GM19468 (cell line): ENCODE results near the gene DNAJC10.
"Not testable (repeated sequence)": the region's sequence is repeated elsewhere in the genome, so short reads cannot be mapped to it uniquely, and the experiment has no call there.

ENCODE experiments used
- ATAC-seq: cut with Tn5 transposase; IDR thresholded peaks from one replicate; pipeline ENCODE4 v1.9.1; 2021; ENCODE audit warnings: mild to moderate bottlenecking, moderate library complexity, moderate number of reproducible peaks; ENCODE audit not compliant: unreplicated experiment; ENCODE audit errors: extremely low read depth

The DNAJC10 gene

DNA sequence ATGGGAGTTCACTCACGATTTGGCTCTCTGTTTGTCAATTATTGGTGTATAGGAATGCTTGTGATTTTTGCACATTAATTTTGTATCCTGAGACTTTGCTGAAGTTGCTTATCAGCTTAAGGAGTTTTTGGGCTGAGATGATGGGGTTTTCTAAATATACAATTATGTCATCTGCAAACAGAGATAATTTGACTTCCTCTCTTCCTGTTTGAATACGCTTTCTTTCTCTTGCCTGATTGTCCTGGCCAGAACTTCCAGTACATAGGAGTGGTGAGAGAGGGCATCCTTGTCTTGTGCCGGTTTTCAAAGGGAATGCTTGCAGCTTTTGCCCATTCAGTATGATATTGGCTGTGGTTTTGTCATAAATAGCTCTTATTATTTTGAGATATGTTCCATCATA is 66.6 kb downstream of the DNAJC10 start:
- ATAC-seq, result not testable (repeated sequence)

DNA sequence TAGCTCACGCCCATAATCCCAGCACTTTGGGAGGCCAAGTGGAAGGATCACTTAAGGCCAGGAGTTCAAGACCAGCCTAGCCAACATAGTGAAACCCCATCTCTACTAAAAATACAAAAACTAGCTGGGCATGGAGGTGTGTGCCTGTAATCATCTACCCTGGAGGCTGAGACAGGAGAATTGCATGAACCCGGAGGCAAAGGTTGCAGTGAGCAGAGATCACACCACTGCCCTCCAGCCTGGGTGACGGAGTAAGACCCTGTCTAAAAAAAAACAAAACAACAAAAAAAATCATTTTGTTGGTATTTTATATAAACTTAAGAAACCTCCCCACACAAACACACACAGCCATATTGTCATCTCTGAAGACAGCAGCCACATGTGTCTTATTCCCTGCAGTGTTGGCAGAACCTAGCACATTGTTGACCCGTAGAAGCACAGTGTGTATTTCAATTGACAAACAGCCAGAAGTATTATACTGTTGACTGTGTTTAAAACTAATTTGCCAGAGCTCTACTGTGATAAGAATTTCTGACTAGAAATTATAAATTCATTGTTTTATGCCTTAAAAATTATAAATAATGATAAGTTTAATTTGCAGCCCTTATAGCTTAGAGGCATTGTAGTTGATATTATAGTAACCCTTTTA is 68.1 kb downstream of the DNAJC10 start:
- ATAC-seq, result no peak

DNA sequence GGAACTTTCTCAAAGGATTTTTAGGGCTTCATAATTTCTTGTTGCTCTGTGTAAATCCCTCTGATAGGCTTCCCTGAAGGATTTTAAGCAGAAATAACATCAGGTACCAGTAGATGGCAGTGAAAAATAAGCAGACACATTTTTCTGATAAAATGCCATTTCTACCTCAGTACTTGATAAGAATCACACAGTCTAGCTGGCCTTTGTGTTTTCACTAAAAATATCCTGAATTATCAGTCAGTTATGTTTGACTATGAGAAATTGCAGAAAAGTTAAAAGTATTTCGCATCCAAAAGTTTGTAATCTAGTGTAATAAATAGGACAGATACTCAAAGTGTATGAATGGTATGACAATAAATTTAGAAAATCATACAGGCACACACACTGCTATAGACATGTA is 68.7 kb downstream of the DNAJC10 start:
- no peak for ATAC-seq

DNA sequence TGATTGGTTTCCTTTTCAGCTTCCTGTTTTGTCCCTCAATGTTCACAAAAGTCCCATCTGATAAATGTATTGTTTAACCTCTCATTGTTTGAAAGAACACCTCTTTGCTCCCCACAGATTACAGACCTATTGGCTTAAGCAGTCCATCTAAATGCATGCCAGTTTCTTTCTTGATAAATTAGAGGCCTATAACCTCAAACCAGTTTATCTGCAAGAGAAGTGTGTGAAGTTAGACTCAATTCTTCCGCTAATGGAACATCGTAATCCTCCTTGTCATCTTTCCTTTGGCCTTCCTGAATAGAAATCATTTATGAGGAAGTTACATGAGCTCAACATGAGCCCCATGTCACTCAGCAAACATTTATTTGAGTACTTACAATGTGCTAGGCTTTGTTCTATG is 76.4 kb downstream of the DNAJC10 start:
- no peak for ATAC-seq

DNA sequence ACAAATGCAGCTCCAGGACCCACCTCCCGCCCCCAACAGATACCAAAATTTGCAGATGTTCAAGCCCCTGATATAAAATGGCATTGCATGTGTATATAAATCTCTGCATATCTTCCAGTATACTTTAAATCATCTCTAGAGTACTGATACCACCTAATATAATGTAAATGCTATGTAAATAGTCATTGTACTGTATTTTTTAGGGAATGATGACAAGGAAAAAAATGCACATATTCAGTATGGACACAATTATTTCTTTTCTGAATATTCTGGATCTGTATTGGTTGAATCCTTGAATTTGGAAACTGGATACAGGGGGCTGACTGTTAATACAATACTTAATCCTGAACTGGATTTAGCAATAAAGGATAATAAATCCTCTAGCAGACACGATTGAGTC is 82.7 kb downstream of the DNAJC10 start:
- ATAC-seq, result no peak

DNA sequence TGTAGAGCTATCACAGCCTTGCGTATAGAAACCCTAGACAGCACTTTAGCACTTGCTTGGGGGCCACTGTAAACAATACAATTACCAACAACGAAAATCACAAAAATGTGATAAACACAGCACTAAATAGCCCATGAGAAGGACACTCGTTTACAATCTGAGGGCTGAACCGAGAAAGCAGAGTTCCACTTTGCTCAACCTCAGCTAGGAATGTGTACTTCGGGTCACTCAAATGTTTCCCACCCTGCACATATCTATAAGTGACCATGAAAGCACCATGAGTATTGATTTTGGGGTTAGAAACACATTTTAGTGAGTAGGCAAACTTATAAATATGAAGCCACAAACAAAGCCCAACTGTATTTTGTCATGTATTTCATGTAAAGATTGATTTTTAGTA is 88.1 kb downstream of the DNAJC10 start:
- no peak for ATAC-seq

DNA sequence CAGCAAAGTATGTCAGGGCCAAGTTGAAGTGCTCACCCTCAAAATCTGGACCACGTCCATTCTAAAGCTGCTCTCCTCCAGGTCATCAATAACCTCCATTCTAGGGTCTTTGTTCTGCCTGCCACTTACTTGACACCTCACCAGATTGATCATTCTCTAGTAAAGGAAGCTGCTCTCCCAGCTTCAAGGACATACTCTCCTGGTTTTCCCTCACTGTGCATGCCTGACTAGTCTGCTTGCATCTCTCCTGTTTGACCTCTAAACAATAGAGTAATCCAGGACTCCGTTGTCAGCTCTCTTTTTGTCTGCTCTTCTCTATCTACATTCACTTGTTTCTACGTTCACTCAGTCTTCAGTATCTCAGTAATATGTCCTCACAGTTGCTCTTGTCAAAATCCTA is 91.3 kb downstream of the DNAJC10 start:
- no peak for ATAC-seq

DNA sequence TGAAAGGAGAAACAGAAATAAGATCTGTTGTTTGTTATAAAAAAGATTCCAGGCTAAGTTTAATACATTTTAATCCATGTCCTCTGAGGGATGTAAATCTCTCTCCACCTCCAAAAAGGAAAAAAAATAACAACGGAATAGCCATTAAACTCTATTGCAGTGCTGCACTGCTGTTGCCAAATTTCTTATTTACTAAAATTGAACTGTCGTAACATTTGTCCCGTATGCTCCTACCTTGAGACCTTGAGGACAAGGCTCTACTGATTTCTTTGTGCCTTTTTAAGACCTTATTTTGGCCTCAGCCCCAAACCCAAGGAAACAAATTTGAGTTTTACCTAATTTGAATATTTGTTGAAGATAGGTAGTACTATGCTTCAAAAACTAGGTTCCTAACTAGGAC is 94.0 kb downstream of the DNAJC10 start:
- no peak for ATAC-seq

DNA sequence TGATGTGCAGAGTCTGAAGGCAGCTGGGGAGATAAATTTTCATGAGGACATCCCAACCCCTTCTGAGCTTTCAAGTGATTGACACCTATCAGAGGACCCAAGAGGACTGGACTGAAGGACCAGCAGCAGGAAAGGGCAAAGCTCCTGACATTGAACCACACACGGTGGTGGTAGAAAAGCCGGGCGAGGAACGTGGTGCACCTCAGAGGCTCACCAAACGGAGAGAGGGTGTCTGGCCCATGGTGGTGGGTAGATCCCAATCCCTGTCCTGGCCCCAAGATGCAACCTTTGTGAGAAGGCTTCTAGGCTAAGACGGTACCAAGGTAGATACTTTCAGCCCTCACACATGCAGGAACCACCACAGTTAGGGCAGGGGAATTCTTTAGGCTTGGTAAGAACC is 98.3 kb downstream of the DNAJC10 start:
- no peak for ATAC-seq

DNA sequence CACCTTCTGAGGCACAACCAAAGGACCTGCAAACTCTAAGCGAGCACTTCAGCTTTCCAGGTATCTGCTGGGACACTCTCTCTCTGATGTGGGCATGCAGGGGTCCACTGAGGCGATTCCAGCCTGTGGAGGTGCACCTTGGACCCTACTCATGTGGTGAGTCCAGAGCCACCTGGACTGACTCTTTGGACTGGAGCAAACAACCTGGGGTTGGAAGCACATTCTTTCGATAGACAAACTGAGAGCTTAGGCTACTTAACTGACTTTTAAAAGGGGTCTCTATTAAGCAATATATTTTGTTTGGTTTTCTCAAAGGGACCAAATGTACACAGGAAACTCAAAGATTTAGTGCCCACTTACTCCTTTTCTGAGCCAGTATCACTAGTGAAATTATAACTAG is 98.7 kb downstream of the DNAJC10 start:
- ATAC-seq, result no peak

DNA sequence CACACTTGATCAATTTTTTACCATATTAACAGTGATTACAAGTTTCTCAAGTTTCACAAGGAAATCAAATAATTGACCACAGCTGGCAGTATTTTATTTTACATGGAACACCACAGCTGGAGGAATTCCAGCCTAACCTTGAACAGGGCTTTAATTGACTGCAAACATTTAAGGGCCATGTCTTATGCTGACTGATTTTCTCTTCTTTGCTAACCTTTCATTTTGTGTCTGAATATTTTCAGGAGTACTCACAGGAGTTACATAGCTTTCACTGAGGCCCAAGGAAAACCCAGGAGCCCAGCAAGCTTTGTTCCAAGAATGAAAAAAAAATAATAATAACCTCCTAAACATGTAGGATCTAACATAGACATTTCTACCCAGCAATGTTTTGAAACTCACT is 100.8 kb downstream of the DNAJC10 start:
- ATAC-seq, result no peak

DNA sequence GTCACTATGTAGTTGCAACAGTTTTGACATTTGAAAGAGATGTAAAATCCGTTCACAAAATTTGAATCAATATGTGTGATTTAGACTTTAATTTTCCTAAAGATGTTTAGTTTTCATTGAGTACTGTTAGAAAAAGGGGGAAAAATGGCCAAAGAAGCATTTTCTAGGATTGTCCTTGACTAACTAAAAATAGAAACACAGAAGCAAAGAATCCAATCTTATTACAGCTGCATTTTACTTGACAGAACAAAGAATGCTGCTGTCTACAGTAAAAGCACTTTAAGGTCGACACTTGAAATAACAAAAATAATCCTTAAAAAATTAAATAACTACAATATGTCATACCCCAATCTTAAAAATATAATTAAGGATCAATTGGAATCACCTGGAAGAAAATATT is 101.5 kb downstream of the DNAJC10 start:
- ATAC-seq, result no peak

DNA sequence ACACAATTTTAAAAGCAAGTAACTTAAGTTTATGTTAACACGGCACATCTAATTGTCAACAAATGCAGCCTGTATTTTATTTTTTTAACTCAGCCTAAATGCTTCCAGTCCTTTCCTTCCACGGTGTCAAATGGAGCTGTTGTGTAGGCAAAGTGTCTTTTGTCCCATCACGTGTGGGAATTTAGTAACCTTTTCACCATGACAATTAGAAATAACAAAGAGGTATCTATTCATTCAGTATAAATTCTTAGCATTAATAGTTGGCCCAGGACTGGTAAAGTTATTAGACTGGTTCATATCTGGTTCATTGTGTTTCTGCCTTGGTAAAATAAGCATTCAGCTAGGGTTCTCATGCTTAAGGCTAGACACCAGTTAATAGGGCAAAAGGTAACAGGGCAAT is 102.4 kb downstream of the DNAJC10 start:
- no peak for ATAC-seq

DNA sequence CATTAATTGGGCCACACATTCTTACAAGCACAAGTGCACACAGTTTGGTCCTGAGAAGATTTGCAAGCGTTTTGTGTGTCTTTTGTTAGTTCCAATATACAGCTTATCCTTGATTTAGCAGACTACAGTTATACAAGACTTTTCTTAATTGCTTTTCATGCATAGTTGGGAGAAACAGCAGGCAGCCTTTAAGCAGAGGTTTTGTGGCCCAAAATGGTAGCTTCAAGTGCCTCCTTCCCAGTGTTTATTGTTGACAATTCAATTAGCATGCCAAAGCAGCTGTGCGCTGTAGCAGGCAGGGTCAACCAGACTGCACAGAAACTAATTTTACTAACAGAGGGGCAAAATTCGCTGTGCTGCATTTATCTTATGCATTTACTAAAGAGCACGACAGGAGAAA is 102.9 kb downstream of the DNAJC10 start:
- no peak for ATAC-seq

DNA sequence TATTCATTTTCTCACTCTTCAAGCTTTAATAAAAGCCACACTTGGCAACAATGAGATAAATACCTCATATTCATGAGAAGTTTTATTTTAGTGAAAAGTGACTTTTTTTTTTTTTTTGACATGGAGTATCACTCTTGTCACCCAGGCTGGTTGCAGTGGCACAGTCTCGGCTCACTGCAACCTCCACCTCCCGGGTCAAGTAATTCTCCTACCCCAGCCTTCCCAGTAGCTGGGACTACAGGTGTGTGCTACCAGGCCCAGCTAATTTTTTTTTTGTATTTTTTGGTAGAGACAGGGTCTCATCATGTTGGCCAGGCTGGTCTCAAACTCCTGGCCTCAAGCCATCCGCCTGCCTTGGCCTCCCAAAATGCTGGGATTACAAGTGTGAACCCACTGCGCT is 103.4 kb downstream of the DNAJC10 start:
- ATAC-seq, result no peak

DNA sequence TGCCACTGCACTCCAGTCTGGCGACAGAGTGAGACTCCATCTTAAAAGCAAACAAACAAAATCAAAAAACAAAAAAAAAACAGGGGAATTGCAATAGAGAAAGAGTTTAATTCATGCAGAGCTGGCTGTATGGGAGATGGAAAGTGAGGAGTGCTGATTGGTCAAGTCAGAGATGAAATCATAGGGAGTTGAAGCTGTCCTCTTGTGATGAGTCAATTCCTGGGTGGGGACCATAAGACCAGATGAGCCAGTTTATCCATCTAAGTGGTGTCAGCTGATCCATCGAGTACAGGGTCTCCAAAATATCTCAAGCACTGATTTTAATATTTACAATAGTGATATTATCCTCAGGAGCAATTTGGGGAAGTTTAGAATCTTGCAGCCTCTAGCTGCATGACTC is 105.1 kb downstream of the DNAJC10 start:
- ATAC-seq, result no peak

DNA sequence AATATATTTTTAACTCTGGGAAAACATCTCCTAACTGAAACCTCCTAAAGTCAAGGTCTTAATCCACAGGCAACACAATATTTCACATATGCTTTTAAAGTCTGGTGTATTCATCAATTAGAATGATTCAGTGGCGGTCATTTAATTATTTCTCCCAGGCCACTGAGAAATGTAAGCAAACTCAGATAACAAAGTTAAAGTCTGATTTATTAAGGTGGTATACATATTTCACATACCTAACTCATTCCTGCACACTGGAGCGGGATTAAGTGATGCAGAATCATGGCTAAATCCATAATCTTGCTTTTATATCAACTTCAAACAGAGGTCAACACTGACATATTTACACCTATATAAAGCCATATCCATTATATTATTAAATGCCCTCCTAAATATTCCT is 106.7 kb downstream of the DNAJC10 start:
- ATAC-seq, result no peak

DNA sequence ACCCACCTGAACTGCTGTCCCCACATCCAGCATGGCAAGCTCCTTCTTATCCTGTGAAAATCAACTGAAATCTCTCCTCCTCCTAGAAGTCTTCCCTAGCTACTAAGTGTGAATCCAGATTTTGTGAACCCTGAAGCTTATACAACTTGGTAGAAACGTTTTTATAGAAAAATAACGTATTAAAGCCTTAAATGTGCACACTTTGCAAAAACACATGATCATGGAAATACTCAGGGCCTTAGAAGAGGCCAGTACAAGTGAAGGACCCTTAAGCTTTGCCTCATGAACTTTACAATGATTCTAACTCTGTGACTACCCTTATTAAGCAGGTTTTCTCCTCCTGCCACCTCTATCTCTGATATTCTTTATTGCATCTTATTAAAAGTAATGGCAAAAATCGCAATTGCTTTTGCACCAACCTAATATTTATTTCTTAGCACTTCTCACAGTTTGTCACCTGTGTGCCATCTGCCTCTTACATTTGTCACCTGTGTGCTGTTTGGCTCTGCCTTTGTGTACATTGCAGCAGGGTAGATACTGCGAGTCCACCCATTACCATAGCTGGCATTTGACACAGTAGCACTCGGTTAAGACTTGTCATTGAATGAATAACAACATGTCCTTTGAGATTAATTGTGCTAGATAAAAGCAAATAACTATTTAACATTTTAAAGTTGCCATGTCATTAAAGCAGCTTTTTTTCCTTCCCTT is 108.2 kb downstream of the DNAJC10 start:
- no peak for ATAC-seq

DNA sequence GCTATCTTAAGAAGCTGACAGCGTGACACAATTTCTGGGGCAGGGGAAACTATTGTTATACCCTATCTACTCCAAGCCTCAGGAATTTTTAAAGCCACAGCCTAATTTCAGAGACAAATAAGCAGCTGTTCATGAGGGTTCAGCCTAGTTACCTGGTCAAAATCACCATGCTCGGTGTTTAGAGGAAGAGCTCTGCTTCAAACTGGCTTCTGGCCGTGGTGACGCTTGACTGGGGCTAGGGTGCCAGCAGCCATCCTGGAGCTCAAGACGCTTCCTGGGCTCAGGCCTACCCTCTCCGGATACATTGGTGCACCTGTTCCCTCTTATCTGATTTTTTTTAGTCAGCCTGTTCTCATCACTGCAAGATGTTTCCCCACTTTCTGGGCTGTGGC is 108.7 kb downstream of the DNAJC10 start:
- no peak for ATAC-seq

DNA sequence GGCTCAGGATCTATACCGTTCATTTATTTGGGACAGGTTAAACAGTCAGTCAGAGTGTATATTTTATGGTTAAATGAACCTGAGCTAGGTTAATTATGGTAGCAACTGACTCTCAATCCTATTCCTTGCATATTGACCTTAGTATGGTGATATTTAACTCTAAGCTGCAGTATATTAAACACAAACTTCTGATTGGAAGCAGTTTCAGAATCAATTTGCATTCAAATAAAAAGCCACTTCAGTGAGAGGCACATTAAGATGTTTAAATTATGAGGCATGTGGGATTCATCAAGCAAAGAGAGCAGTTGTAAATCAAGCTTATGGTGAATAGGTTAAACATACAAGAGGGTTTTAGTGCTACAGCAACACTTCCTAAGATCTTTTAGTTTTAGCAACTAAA is 110.0 kb downstream of the DNAJC10 start:
- ATAC-seq, result no peak

DNA sequence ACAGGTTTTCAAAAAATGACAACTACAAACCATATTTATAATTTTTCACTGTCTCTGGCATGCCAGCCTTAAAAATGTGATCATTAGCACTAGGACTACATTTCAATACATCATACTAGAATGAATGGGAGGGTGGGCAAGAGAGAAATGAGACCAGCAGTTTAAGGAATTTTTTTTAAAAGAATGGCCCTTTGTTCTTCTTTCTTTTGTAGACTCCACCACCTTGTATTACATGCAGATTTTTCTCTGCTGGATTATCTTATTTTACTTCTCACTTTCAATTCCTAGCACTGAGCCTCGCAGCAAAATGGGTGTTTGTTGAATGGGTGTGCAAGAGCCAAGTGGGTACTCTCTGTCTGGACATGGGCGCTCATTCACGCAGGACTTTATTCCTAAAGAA is 110.4 kb downstream of the DNAJC10 start:
- no peak for ATAC-seq

DNA sequence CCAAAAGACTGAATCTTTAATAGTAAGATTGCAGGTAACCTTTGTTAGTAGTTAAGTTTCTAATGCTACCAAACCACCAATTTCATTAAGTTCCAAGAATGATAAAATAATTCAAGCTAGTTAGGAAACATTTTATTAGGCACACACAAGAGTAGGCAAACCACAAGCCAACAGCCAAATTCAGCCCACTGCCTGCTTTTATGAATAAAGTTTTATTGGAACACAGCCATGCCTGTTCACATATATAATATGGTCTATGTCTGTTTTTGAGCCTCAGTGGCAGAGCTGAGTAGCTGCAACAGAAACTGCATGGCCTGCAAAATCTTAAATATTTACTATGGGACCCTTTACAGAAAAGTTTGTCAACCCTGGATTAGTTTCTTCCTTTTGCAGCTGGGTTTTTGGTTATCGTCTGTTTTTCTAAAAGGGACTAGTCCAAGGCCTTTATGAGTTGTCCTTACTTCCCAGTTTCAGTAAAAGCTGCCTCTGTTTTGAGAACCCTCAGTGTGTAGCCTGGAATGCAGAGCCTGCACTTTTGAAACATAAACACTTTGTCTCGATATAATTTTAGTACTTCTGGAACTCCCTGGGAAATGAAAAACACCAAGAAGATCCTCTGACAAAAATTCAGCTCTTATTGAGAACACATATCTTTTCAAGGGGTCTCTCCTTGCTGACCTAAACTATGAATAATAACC is 111.3 kb downstream of the DNAJC10 start:
- no peak for ATAC-seq
